MCF 10A (cell line): Measurements from ENCODE around the gene UBQLN4. TPM values are rescaled to one million over a fixed set of nuclear protein-coding genes. Genes with fewer than 3 reads are reported as not detected.
A peak's percentile ranks its signal among the peaks of the same experiment; 100 is the strongest.

ENCODE experiments used
- BruUV-seq: library from RNA; stranded (reverse); fragments of 400-500 nt; replicated peaks from 2 replicates; lab custom pipeline; 2021; lab: Mats Ljungman, UMichigan
- CTCF ChIA-PET: fragments of 300-600 bp; sonication (Branson Sonifier 250); formaldehyde crosslinking; extraction: SDS; loops from one replicate; lab custom pipeline; 2021; ENCODE audit warnings: antibody characterized with exemption, inconsistent platforms; lab: Yijun Ruan, JAX
- POLR2A ChIA-PET: fragments of 300-600, 350-650 bp; sonication (Branson Sonifier 250); formaldehyde crosslinking; extraction: SDS; loops from one replicate; lab custom pipeline; 2020; ENCODE audit warnings: antibody characterized with exemption, inconsistent platforms; lab: Yijun Ruan, JAX
- DNase-seq: peaks from one replicate; pipeline ENCODE4 v3.0.0-alpha.2; 2018; ENCODE audit not compliant: unreplicated experiment
- H3K27ac Mint-ChIP-seq: one replicate; pipeline ENCODE4 v1.8.0; 2022; ENCODE audit warnings: mild to moderate bottlenecking, low read depth, mixed read lengths; ENCODE audit not compliant: unreplicated experiment
- H3K27me3 Mint-ChIP-seq: one replicate; pipeline ENCODE4 v1.8.0; 2022; ENCODE audit warnings: mixed read lengths; ENCODE audit not compliant: insufficient read depth, unreplicated experiment
- H3K36me3 Mint-ChIP-seq: one replicate; pipeline ENCODE4 v1.8.0; 2022; ENCODE audit warnings: mild to moderate bottlenecking, moderate library complexity, mixed read lengths; ENCODE audit not compliant: insufficient read depth, unreplicated experiment
- H3K4me1 Mint-ChIP-seq: one replicate; pipeline ENCODE4 v1.8.0; 2022; ENCODE audit warnings: mixed read lengths; ENCODE audit not compliant: insufficient read depth, unreplicated experiment
- H3K4me3 Mint-ChIP-seq: one replicate; pipeline ENCODE4 v1.8.0; 2022; ENCODE audit warnings: mild to moderate bottlenecking, moderate library complexity, mixed read lengths; ENCODE audit not compliant: unreplicated experiment
- H3K9me3 Mint-ChIP-seq: one replicate; pipeline ENCODE4 v1.8.0; 2022; ENCODE audit warnings: mixed read lengths; ENCODE audit not compliant: unreplicated experiment
- CTCF ChIP-seq: fragments of 200-600 bp; IDR thresholded peaks from one replicate; pipeline ENCODE4 v1.8.0; 2022; ENCODE audit warnings: antibody characterized with exemption, mild to moderate bottlenecking; ENCODE audit not compliant: unreplicated experiment
- intact Hi-C: fragments of 100-400 bp; cut with micrococcal nuclease; formaldehyde crosslinking; loops from 2 replicates; pipeline ENCODE4 v1.14.1; 2022
- total RNA-seq: library from RNA; stranded (reverse); gene quantifications from 2 replicates; pipeline ENCODE4 v1.2.3, GENCODE V29; 2022

Gene UBQLN4
- total RNA-seq, 1 experiment from 2014 or later, result 49.0 TPM

GRCh38 chr1:156004843-156005584 lies 48.6 kb downstream of the UBQLN4 start:
- no peak overlapping the region for H3K4me3 Mint-ChIP-seq
- no peaks in the 10 kb centered on the region for H3K9me3 Mint-ChIP-seq
- DNase-seq, result no peak
- no peak for TF ChIP-seq CTCF
- ChIA-PET CTCF (interaction anchor here (0.7 to 7.9 kb wide), 6 partner anchors 15 to 754 kb away, joined by 3 to 71 read pairs (median 5); partner anchors contain the start of gene SSR2), POLR2A (interaction anchor here (0.5 to 6.0 kb wide), 6 partner anchors 10 to 1867 kb away, joined by 6 to 61 read pairs (median 35); partner anchors contain the start of genes ARHGEF2, KHDC4 and SSR2)
- H3K4me1 Mint-ChIP-seq, result peaks cover 41% of the 10 kb centered on the region
- H3K36me3 Mint-ChIP-seq, result peaks cover 30% of the 10 kb centered on the region
- BruUV-seq, result no TSS peak
- H3K27me3 Mint-ChIP-seq, result no peaks in the 10 kb centered on the region
- intact Hi-C loops, result loop anchor here (5.0 kb wide), 1 partner anchor 372 kb away; no protein-coding TSS in a partner anchor
- H3K27ac Mint-ChIP-seq, result no peak overlapping the region

GRCh38 chr1:156003923-156004188 lies 49.7 kb downstream of the UBQLN4 start:
- ChIA-PET POLR2A (interaction anchor here (0.7 to 6.0 kb wide), 21 partner anchors 11 to 279 kb away, joined by 3 to 61 read pairs (median 5); partner anchors contain the start of genes ARHGEF2, KHDC4, PMF1 and SMG5), CTCF (interaction anchor here (0.6 to 7.9 kb wide), 12 partner anchors 13 to 224 kb away, joined by 3 to 71 read pairs (median 6); partner anchors contain the start of gene LAMTOR2)
- H3K9me3 Mint-ChIP-seq, result no peaks in the 10 kb centered on the region
- H3K4me1 Mint-ChIP-seq, result peaks cover 41% of the 10 kb centered on the region
- intact Hi-C loops, result loop anchor here (2.0 to 5.0 kb wide), 2 partner anchors 51 to 373 kb away; partner anchors contain the start of gene LAMTOR2
- no peak for TF ChIP-seq CTCF
- peak overlapping the region; percentile 94 for H3K27ac Mint-ChIP-seq
- H3K4me3 Mint-ChIP-seq, result peak overlapping the region; percentile 74
- H3K36me3 Mint-ChIP-seq, result peaks cover 19% of the 10 kb centered on the region
- H3K27me3 Mint-ChIP-seq, result no peaks in the 10 kb centered on the region
- BruUV-seq, result no TSS peak
- no peak for DNase-seq

GRCh38 chr1:156002188-156002911 lies 51.2 kb downstream of the UBQLN4 start:
- intact Hi-C loops, result loop anchor here (1.0 to 5.0 kb wide), 3 partner anchors 52 to 375 kb away; partner anchors contain the start of gene LAMTOR2
- ChIA-PET CTCF (interaction anchor here (0.5 to 7.9 kb wide), 21 partner anchors 12 to 795 kb away, joined by 3 to 71 read pairs (median 5); partner anchors contain the start of gene PMF1), POLR2A (interaction anchor here (0.6 to 6.0 kb wide), 16 partner anchors 8 to 280 kb away, joined by 3 to 61 read pairs (median 5); partner anchors contain the start of genes ARHGEF2, KHDC4, SMG5 and SSR2)
- no TSS peak for BruUV-seq
- TF ChIP-seq CTCF, result no peak
- Mint-ChIP-seq H3K27ac (peak overlapping the region; percentile 94), H3K27me3 (no peaks in the 10 kb centered on the region), H3K9me3 (no peaks in the 10 kb centered on the region), H3K36me3 (peaks cover 4% of the 10 kb centered on the region), H3K4me1 (peaks cover 41% of the 10 kb centered on the region), H3K4me3 (peak overlapping the region; percentile 74)
- DNase-seq, result no peak
